Fibroblast of lung (primary cell): ENCODE measurements around the gene TENM3. TPM values are rescaled to one million over a fixed set of nuclear protein-coding genes. Genes with fewer than 3 reads are reported as not detected.
A peak's percentile ranks its signal among the peaks of the same experiment; 100 is the strongest.

ENCODE experiments used
- DNase-seq, 2 donors: peaks; one replicate each; pipeline versions ENCODE4 v3.0.0 to v3.0.0-alpha.2; 2010; ENCODE audit warnings: low read depth in 2 of 2
- H2AFZ ChIP-seq: 2 replicates; pipeline ENCODE4 v1.5.1; 2012; ENCODE audit warnings: low read length, control low read depth, inconsistent platforms
- H3K27ac ChIP-seq: 2 replicates; pipeline ENCODE4 v1.5.1; 2011; ENCODE audit warnings: low read length, control low read depth; ENCODE audit not compliant: insufficient read depth
- H3K27me3 ChIP-seq: 2 replicates; pipeline ENCODE4 v1.5.1; 2011; ENCODE audit warnings: mild to moderate bottlenecking, low read length; ENCODE audit not compliant: control insufficient read depth, insufficient read depth
- H3K36me3 ChIP-seq: 2 replicates; pipeline ENCODE4 v1.5.1; 2011; ENCODE audit warnings: low read length; ENCODE audit not compliant: control insufficient read depth, insufficient read depth
- H3K4me1 ChIP-seq: 2 replicates; pipeline ENCODE4 v1.5.1; 2011; ENCODE audit warnings: low read length; ENCODE audit not compliant: control insufficient read depth, insufficient read depth; ENCODE audit errors: extremely low read depth
- H3K4me2 ChIP-seq: 2 replicates; pipeline ENCODE4 v1.5.1; 2011; ENCODE audit warnings: low read length, control low read depth; ENCODE audit not compliant: insufficient read depth; ENCODE audit errors: extremely low read depth
- H3K4me3 ChIP-seq, 4 experiments: fragments of 200-600 bp in 1 of 4; sonication (generic) in 1 of 4; replicated peaks in 1 of 4; 2 replicates each; pipeline ENCODE4 v1.5.1; 2011 to 2016; ENCODE audit warnings: low read length in 4 of 4, low read depth in 3 of 4, mild to moderate bottlenecking in 3 of 4, control low read depth in 2 of 4, inconsistent platforms in 1 of 4, mixed read lengths in 1 of 4; ENCODE audit not compliant: insufficient read depth in 1 of 4; ENCODE audit errors: control extremely low read depth in 1 of 4
- H3K79me2 ChIP-seq: 2 replicates; pipeline ENCODE4 v1.5.1; 2012; ENCODE audit warnings: mild to moderate bottlenecking, low read length, inconsistent platforms; ENCODE audit not compliant: control insufficient read depth, insufficient read depth
- H3K9ac ChIP-seq: 2 replicates; pipeline ENCODE4 v1.5.1; 2011; ENCODE audit warnings: mild to moderate bottlenecking, low read length, control low read depth; ENCODE audit not compliant: insufficient read depth
- H3K9me3 ChIP-seq: 2 replicates; pipeline ENCODE4 v1.5.1; 2012; ENCODE audit warnings: low read depth, low read length; ENCODE audit not compliant: control insufficient read depth, insufficient read depth
- H4K20me1 ChIP-seq: 2 replicates; pipeline ENCODE4 v1.5.1; 2011; ENCODE audit warnings: low read length; ENCODE audit not compliant: control insufficient read depth, insufficient read depth; ENCODE audit errors: extremely low read depth
- CTCF ChIP-seq, 2 donors: IDR thresholded peaks in 1 of 2; conservative IDR thresholded peaks in 1 of 2; 1 replicate in 1 of 2; 2 replicates in 1 of 2; pipeline ENCODE4 v1.5.1; 2011 to 2012; ENCODE audit warnings: low read length in 2 of 2, control low read depth in 1 of 2, inconsistent platforms in 1 of 2, low read depth in 1 of 2, mild to moderate bottlenecking in 1 of 2
- EZH2 ChIP-seq: IDR thresholded peaks from 2 replicates; pipeline ENCODE4 v1.5.1; 2012; ENCODE audit warnings: low read length, control low read depth, mild to moderate bottlenecking; ENCODE audit errors: missing control alignments
- polyA plus RNA-seq, 2 donors: library from polyadenylated mRNA; depleted of rRNA in 1 of 2; stranded (reverse) in 1 of 2; unstranded in 1 of 2; fragments of >200 nt; gene quantifications; 2 replicates each; pipeline ENCODE4 v1.2.1, GENCODE V29; 2011 to 2012; ENCODE audit warnings: missing spikeins in 1 of 2
- total RNA-seq: library from RNA; depleted of rRNA; stranded (reverse); fragments of >200 nt; gene quantifications from 2 replicates; pipeline ENCODE4 v1.2.1, GENCODE V29; 2014

Gene TENM3
- total and polyA plus RNA-seq, 2 donors (not counting 1 experiment from before 2014, with no cell fraction given), result 2.7 to 3.6 TPM

GRCh38 chr4:182301736-182302135 is 58.5 kb downstream of the TENM3 start:
- no peak overlapping the region for H2AFZ ChIP-seq
- H3K4me3 ChIP-seq, result no peak overlapping the region
- no peak overlapping the region for H3K9ac ChIP-seq
- no peak for DNase-seq
- H3K9me3 ChIP-seq, result no peaks in the 10 kb centered on the region
- H3K79me2 ChIP-seq, result no peaks in the 10 kb centered on the region
- H3K4me1 ChIP-seq, result no peaks in the 10 kb centered on the region
- no peak overlapping the region for H3K27ac ChIP-seq
- H3K36me3 ChIP-seq, result no peaks in the 10 kb centered on the region
- no peak overlapping the region for H3K4me2 ChIP-seq
- no peaks in the 10 kb centered on the region for H3K27me3 ChIP-seq
- no peaks in the 10 kb centered on the region for H4K20me1 ChIP-seq
- TF ChIP-seq CTCF (conservative IDR thresholded peaks at IDR 0.05 in 1 of 2, IDR thresholded peaks at IDR 0.05 in 1 of 2; ENCODE audit: low read depth in 1 of 2, low read length in 2 of 2) (no peak), EZH2 (no peak)

GRCh38 chr4:182303847-182304246 is 60.6 kb downstream of the TENM3 start:
- H3K4me2 ChIP-seq, result no peak overlapping the region
- TF ChIP-seq EZH2, result no peak
- no peak for TF ChIP-seq CTCF (conservative IDR thresholded peaks at IDR 0.05 in 1 of 2, IDR thresholded peaks at IDR 0.05 in 1 of 2; ENCODE audit: low read depth in 1 of 2, low read length in 2 of 2)

GRCh38 chr4:182306792-182307507 is 63.7 kb downstream of the TENM3 start:
- Histone ChIP-seq H3K4me1 (no peaks in the 10 kb centered on the region), H3K27me3 (no peaks in the 10 kb centered on the region), H2AFZ (no peak overlapping the region), H3K79me2 (no peaks in the 10 kb centered on the region), H3K4me2 (no peak overlapping the region), H3K9ac (no peak overlapping the region), H3K9me3 (no peaks in the 10 kb centered on the region), H3K27ac (no peak overlapping the region), H3K4me3 (no peak overlapping the region), H3K36me3 (no peaks in the 10 kb centered on the region), H4K20me1 (no peaks in the 10 kb centered on the region)
- peak in 1 of 2 donors; percentile 35 for TF ChIP-seq CTCF (conservative IDR thresholded peaks at IDR 0.05 in 1 of 2, IDR thresholded peaks at IDR 0.05 in 1 of 2; ENCODE audit: low read depth in 1 of 2, low read length in 2 of 2)
- TF ChIP-seq EZH2, result no peak
- peak; percentile 44 to 52 for DNase-seq

More at GRCh38 chr4:182303847-182304246, 60.6 kb downstream of the TENM3 start:
- DNase-seq, result no peak
- Histone ChIP-seq H3K36me3 (no peaks in the 10 kb centered on the region), H3K4me1 (no peaks in the 10 kb centered on the region), H3K9me3 (no peaks in the 10 kb centered on the region), H3K27ac (no peak overlapping the region), H3K4me3 (no peak overlapping the region), H3K79me2 (no peaks in the 10 kb centered on the region), H4K20me1 (no peaks in the 10 kb centered on the region), H3K9ac (no peak overlapping the region), H2AFZ (no peak overlapping the region), H3K27me3 (no peaks in the 10 kb centered on the region)
